ENCODE results near the gene APH1B. TPM values are rescaled to one million over a fixed set of nuclear protein-coding genes. Genes with fewer than 3 reads are reported as not detected.

Gene APH1B
- total RNA-seq, 1 donor from 2014 or later = 17.0 TPM

GRCh38 chr15:63323798-63324563, 46.6 kb downstream of the APH1B start:
- Histone ChIP-seq H3K4me3 (no peak overlapping the region), H3K27me3 (no peaks in the 10 kb centered on the region), H3K36me3 (no peaks in the 10 kb centered on the region), H3K4me1 (no peaks in the 10 kb centered on the region), H3K27ac (no peak overlapping the region), H3K9me3 (no peaks in the 10 kb centered on the region)
- intact Hi-C loops (cut with DNase I) = no loop called here
- TF ChIP-seq CTCF (IDR thresholded peaks at IDR 0.05) = no peak
- no peak for DNase-seq (ENCODE audit: low spot score in 2 of 2)

GRCh38 chr15:63324770-63325169, 47.4 kb downstream of the APH1B start:
- no peak for TF ChIP-seq CTCF (IDR thresholded peaks at IDR 0.05)
- H3K27ac ChIP-seq = no peak overlapping the region
- DNase-seq (ENCODE audit: low spot score in 2 of 2) = no peak
- intact Hi-C loops (cut with DNase I) = no loop called here
- no peaks in the 10 kb centered on the region for H3K4me1 ChIP-seq
- no peaks in the 10 kb centered on the region for H3K36me3 ChIP-seq
- H3K4me3 ChIP-seq = no peak overlapping the region
- H3K9me3 ChIP-seq = no peaks in the 10 kb centered on the region
- H3K27me3 ChIP-seq = no peaks in the 10 kb centered on the region

- Histone ChIP-seq H3K4me3 (no peak overlapping the region), H3K9me3 (no peaks in the 10 kb centered on the region), H3K36me3 (no peaks in the 10 kb centered on the region), H3K27me3 (no peaks in the 10 kb centered on the region), H3K4me1 (no peaks in the 10 kb centered on the region), H3K27ac (no peak overlapping the region)
- intact Hi-C loops (cut with DNase I) = no loop called here
- TF ChIP-seq CTCF (IDR thresholded peaks at IDR 0.05) = no peak
- no peak for DNase-seq (ENCODE audit: low spot score in 2 of 2)
Measured at GRCh38 chr15:63327648-63328421, 50.4 kb downstream of the APH1B start.

GRCh38 chr15:63329567-63330350, 52.4 kb downstream of the APH1B start:
- no peak for TF ChIP-seq CTCF (IDR thresholded peaks at IDR 0.05)
- intact Hi-C loops (cut with DNase I) = no loop called here

GRCh38 chr15:63330926-63331325, 53.5 kb downstream of the APH1B start:
- Histone ChIP-seq H3K9me3 (no peaks in the 10 kb centered on the region), H3K27me3 (no peaks in the 10 kb centered on the region), H3K36me3 (no peaks in the 10 kb centered on the region), H3K4me3 (no peak overlapping the region), H3K4me1 (no peaks in the 10 kb centered on the region), H3K27ac (no peak overlapping the region)
- no peak for TF ChIP-seq CTCF (IDR thresholded peaks at IDR 0.05)
- no peak for DNase-seq (ENCODE audit: low spot score in 2 of 2)
- intact Hi-C loops (cut with DNase I) = no loop called here

More at GRCh38 chr15:63329567-63330350, 52.4 kb downstream of the APH1B start:
- Histone ChIP-seq H3K4me3 (no peak overlapping the region), H3K27me3 (no peaks in the 10 kb centered on the region), H3K27ac (no peak overlapping the region), H3K9me3 (no peaks in the 10 kb centered on the region), H3K36me3 (no peaks in the 10 kb centered on the region), H3K4me1 (no peaks in the 10 kb centered on the region)
- no peak for DNase-seq (ENCODE audit: low spot score in 2 of 2)
